GM06990 (cell line): Measurements from ENCODE around the gene SARS2.

Experiments used
- DNase-seq: peaks from one replicate; pipeline ENCODE4 v3.0.0-alpha.2; 2011; ENCODE audit not compliant: insufficient read length; ENCODE audit errors: extremely low read depth
- H3K27me3 ChIP-seq: replicated peaks from 2 replicates; pipeline ENCODE4 v1.6.0; 2011; ENCODE audit warnings: low read length; ENCODE audit not compliant: control insufficient read depth, insufficient read depth
- H3K36me3 ChIP-seq: 2 replicates; pipeline ENCODE4 v1.5.1; 2011; ENCODE audit warnings: low read length; ENCODE audit not compliant: control insufficient read depth, insufficient read depth
- H3K4me3 ChIP-seq: replicated peaks from 2 replicates; pipeline ENCODE4 v1.5.1; 2011; ENCODE audit warnings: low read depth, mild to moderate bottlenecking, control low read depth, low read length
- TF ChIP-seq, protein P1 (sequence below): IDR thresholded peaks from 2 replicates; pipeline ENCODE4 v1.5.1; 2011; ENCODE audit warnings: low read length, control low read depth, mild to moderate bottlenecking, inconsistent platforms; ENCODE audit not compliant: insufficient read depth, poor library complexity, severe bottlenecking

SARS2 gene

DNA sequence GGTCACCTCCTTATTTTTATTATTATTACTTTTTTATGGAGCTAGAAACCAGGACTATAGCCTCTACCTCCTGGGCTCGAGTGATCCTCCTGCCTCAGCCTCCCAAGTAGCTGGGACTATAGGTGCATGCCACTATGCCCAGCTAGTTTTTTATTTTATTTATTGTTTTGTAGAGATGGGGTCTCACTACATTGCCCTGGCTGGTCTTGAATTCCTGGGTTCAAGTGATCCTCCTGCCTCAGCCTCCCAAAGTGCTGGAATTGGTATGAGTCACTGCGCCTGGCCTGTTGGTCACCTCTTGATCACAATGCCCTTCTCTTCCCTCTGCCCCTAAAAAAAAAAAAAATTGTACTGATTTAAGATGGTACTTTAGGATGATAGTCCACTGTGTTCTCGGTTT is 20.6 kb upstream of the SARS2 start:
- H3K27me3 ChIP-seq, result no peaks in the 10 kb centered on the region
- TF ChIP-seq, protein P1, sequence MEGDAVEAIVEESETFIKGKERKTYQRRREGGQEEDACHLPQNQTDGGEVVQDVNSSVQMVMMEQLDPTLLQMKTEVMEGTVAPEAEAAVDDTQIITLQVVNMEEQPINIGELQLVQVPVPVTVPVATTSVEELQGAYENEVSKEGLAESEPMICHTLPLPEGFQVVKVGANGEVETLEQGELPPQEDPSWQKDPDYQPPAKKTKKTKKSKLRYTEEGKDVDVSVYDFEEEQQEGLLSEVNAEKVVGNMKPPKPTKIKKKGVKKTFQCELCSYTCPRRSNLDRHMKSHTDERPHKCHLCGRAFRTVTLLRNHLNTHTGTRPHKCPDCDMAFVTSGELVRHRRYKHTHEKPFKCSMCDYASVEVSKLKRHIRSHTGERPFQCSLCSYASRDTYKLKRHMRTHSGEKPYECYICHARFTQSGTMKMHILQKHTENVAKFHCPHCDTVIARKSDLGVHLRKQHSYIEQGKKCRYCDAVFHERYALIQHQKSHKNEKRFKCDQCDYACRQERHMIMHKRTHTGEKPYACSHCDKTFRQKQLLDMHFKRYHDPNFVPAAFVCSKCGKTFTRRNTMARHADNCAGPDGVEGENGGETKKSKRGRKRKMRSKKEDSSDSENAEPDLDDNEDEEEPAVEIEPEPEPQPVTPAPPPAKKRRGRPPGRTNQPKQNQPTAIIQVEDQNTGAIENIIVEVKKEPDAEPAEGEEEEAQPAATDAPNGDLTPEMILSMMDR, result no peak
- H3K4me3 ChIP-seq, result no peak overlapping the region
- H3K36me3 ChIP-seq, result no peaks in the 10 kb centered on the region
- DNase-seq, result no peak

DNA sequence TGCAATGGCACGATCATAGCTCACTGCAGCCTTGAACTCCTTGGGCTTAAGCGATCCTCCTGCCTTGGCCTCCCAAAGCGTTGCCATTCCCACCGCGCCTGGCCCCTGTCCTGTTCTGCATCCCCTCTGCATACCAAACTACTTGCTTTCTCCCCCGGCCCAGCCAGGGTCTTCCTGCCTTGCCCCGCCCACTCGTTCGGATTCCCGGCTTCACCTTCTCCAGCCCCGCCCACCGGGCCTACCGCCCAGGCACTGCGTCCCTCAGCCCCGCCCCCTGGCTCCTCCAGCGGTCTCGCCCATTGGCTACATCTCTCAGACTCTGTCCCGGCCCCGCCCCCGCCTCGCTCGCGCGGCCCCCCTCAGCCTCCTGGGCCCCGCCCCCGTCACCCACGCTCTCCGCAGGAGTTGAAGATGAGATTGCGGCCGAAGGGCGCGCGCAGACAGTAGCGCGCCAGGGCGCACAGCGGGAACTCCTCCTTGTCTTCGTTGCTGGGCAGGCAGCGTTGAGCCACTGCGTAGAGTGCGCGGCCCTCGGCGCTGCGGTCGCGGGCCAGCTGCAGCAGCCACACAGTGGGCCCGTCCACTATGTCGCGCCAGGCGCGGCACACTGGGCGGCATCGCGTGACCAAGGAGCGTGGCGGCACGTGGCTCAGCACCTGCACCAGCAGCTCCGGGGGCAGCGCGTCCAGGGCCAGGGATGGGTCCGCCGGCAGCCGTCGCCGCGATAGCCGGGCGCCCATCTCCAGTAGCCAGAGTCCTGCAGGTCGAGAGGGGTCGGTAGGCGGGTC is 19.2 kb upstream of the SARS2 start:
- Histone ChIP-seq H3K36me3 (no peaks in the 10 kb centered on the region), H3K27me3 (no peaks in the 10 kb centered on the region), H3K4me3 (peak overlapping the region; percentile 20; the same call in 1 of the 2 replicates)
- TF ChIP-seq, protein P1, result no peak
- peak; percentile 84 for DNase-seq

DNA sequence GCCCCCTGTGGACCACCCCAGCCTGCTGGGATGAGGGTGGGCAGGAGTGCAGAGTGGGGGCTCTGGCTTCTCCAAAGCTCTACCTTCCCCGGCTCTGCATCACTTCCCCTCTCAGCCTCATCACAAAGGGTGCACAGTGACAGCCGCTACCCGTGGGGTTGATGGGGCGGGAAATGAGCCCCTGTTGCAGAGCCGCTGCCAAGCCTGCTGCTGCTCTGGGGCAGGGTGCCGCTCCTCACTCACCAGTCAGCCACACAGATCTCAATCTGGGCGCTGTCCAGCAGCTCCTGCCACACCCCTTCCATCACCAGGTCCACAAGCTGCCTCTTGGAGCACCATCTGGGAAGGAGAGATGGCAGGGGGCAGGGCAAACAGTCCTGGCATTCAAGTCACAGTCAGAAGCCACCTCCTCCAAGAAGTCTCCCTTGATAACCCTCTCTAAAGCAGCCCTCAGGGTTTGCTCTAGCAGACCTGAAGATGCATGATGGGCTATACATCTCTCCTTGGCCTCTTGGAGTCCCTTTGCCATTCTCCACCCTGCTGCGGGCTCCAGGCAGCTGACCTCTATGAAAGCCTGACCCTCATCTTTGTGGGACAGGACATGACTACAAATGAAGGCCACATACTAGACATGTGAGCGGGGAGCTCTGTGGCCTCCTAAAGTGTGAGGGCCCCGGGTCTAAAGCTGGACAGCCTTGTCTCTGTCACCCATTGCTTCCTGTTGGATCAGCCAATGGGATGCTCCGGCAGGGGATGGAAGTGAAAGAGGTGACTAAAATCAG is 15.9 kb upstream of the SARS2 start:
- no peak overlapping the region for H3K4me3 ChIP-seq
- DNase-seq, result no peak
- TF ChIP-seq, protein P1, result no peak
- no peaks in the 10 kb centered on the region for H3K27me3 ChIP-seq
- H3K36me3 ChIP-seq, result no peaks in the 10 kb centered on the region

DNA sequence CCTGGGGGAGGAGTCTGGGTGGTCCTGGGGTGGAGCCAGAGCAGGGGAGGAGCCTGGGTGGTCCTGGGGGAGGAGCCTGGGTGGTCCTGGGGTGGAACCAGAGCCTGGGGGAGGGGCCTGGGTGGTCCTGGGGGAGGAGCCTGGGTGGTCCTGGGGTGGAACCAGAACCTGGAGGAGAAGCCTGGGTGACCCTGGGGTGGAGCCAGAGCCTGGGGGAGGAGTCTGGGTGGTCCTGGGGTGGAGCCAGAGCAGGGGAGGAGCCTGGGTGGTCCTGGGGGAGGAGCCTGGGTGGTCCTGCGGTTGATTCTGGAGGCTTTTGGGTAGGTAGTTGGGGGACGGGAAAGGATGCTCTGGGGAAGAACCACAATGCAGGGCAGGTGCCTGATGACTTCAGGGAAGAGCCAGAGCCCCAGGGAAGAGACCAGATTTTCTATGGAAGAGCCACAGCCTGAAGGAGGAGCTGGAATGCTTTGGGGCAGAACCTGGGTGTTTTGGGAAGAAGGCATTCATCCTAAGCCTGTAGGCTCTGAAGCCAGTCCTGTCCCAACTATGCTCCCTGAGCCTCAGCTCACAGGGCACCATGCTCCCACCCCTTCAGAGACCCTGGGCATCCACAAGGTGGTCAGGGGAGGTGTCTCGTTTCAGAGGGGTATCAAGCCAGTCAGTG is 15.1 kb upstream of the SARS2 start:
- TF ChIP-seq, protein P1, result no peak
- Histone ChIP-seq H3K36me3 (no peaks in the 10 kb centered on the region), H3K4me3 (no peak overlapping the region), H3K27me3 (no peaks in the 10 kb centered on the region)
- DNase-seq, result no peak

DNA sequence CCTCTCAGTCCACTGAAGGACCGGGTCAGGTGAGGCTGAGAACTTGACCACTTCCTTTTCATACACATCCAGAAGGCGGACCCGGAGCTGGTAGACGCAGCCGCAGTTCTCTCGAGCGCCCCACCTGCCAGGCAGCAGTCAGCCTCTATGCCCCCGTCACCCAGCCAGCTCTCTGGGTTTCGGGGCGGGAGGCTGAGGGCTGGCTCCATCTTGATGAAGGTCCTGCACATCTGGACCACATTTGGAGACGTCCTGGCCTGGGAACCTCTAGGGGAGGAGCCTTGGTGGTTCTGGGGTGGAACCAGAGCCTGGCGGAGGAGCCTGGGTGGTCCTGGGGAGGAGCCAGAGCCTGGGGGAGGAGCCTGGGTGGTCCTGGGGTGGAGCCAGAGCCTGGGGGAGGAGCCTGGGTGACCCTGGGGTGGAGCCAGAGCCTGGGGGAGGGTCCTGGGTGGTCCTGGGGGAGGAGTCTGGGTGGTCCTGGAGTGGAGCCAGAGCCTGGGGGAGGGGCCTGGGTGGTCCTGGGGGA is 14.5 kb upstream of the SARS2 start:
- DNase-seq, result no peak
- H3K36me3 ChIP-seq, result no peaks in the 10 kb centered on the region
- H3K27me3 ChIP-seq, result no peaks in the 10 kb centered on the region
- no peak overlapping the region for H3K4me3 ChIP-seq
- TF ChIP-seq, protein P1, result no peak
